ENCODE data around the gene MCF2L2. TPM values are rescaled to one million over a fixed set of nuclear protein-coding genes. Genes with fewer than 3 reads are reported as not detected.

Gene MCF2L2
- total RNA-seq, 4 donors from 2014 or later: 0.61 to 2.9 (median 1.3) TPM

GRCh38 chr3:183331498-183331897 is 96.9 kb downstream of the MCF2L2 start:
- Histone ChIP-seq H3K27me3 (no peaks in the 10 kb centered on the region), H3K9me3 (no peaks in the 10 kb centered on the region), H3K36me3 (no peaks in the 10 kb centered on the region), H3K4me3 (no peak overlapping the region), H3K4me1 (no peaks in the 10 kb centered on the region), H3K27ac (no peak overlapping the region)
- no peak for DNase-seq
- TF ChIP-seq POLR2A (IDR thresholded peaks at IDR 0.05) (no peak), CTCF (IDR thresholded peaks at IDR 0.05) (no peak)
- intact Hi-C loops (cut with DNase I): no loop called here
- WGBS, 2 donors: 70 to 84% methylated on average over 3 of the region's 3 CpGs

- Histone ChIP-seq H3K9me3 (no peaks in the 10 kb centered on the region), H3K27me3 (no peaks in the 10 kb centered on the region), H3K36me3 (no peaks in the 10 kb centered on the region), H3K4me1 (no peaks in the 10 kb centered on the region), H3K4me3 (no peak overlapping the region), H3K27ac (no peak overlapping the region)
- no peak for DNase-seq
- no peak for TF ChIP-seq POLR2A (IDR thresholded peaks at IDR 0.05)
- no peak for TF ChIP-seq CTCF (IDR thresholded peaks at IDR 0.05)
- intact Hi-C loops (cut with DNase I): no loop called here
- WGBS, 2 donors: 70 to 79% methylated on average over 2 to 3 of the region's 3 CpGs
These were observed 97.5 kb downstream of the MCF2L2 start for GRCh38 chr3:183330881-183331280.

- Histone ChIP-seq H3K36me3 (no peaks in the 10 kb centered on the region), H3K4me3 (no peak overlapping the region), H3K4me1 (no peaks in the 10 kb centered on the region), H3K9me3 (no peaks in the 10 kb centered on the region), H3K27ac (no peak overlapping the region), H3K27me3 (no peaks in the 10 kb centered on the region)
- no peak for DNase-seq
- intact Hi-C loops (cut with DNase I): no loop called here
- WGBS, 2 donors: 82 to 100% methylated on average over 1 of the region's 1 CpG
- TF ChIP-seq POLR2A (IDR thresholded peaks at IDR 0.05) (no peak), CTCF (IDR thresholded peaks at IDR 0.05) (no peak)
These were observed 98.9 kb downstream of the MCF2L2 start for GRCh38 chr3:183329543-183329942.

- no peak for DNase-seq
- Histone ChIP-seq H3K9me3 (no peaks in the 10 kb centered on the region), H3K4me1 (no peaks in the 10 kb centered on the region), H3K27me3 (no peaks in the 10 kb centered on the region), H3K4me3 (no peak overlapping the region), H3K27ac (no peak overlapping the region), H3K36me3 (no peaks in the 10 kb centered on the region)
- intact Hi-C loops (cut with DNase I): no loop called here
- WGBS, 2 donors: 11 to 13% methylated on average over 1 of the region's 1 CpG
- no peak for TF ChIP-seq POLR2A (IDR thresholded peaks at IDR 0.05)
- TF ChIP-seq CTCF (IDR thresholded peaks at IDR 0.05): no peak
These were observed 99.6 kb downstream of the MCF2L2 start for GRCh38 chr3:183328823-183329222.

- H3K27me3 ChIP-seq: no peaks in the 10 kb centered on the region
- TF ChIP-seq CTCF (IDR thresholded peaks at IDR 0.05): no peak
- H3K36me3 ChIP-seq: no peaks in the 10 kb centered on the region
- no peaks in the 10 kb centered on the region for H3K4me1 ChIP-seq
- no peak for DNase-seq
- no peak overlapping the region for H3K4me3 ChIP-seq
- H3K9me3 ChIP-seq: no peaks in the 10 kb centered on the region
- H3K27ac ChIP-seq: no peak overlapping the region
- intact Hi-C loops (cut with DNase I): no loop called here
- WGBS, 2 donors: 100% methylated on average over 1 of the region's 1 CpG
These were observed 100.3 kb downstream of the MCF2L2 start for GRCh38 chr3:183328164-183328563.
